HG03103 (cell line): Measurements from ENCODE around the gene ANK2.

Experiments
- ATAC-seq: cut with Tn5 transposase; IDR thresholded peaks from one replicate; pipeline ENCODE4 v1.9.1; 2021; ENCODE audit warnings: low read depth; ENCODE audit not compliant: unreplicated experiment

The ANK2 gene

GRCh38 chr4:113273721-113274220 lies 224.3 kb downstream of the ANK2 start:
- ATAC-seq, result no peak

GRCh38 chr4:113276464-113277170 lies 227.2 kb downstream of the ANK2 start:
- ATAC-seq, result no peak

- peak; percentile 97 for ATAC-seq
These were observed 229.0 kb downstream of the ANK2 start for GRCh38 chr4:113278324-113278934.

- no peak for ATAC-seq
These were observed 236.0 kb downstream of the ANK2 start for GRCh38 chr4:113285501-113285900.

GRCh38 chr4:113288257-113288656 lies 238.8 kb downstream of the ANK2 start:
- no peak for ATAC-seq

- no peak for ATAC-seq
These were observed 239.2 kb downstream of the ANK2 start for GRCh38 chr4:113288696-113289095.

- ATAC-seq, result no peak
These were observed 240.3 kb downstream of the ANK2 start for GRCh38 chr4:113289766-113290165.

GRCh38 chr4:113290666-113291065 lies 241.2 kb downstream of the ANK2 start:
- ATAC-seq, result no peak

- ATAC-seq, result no peak
These were observed 243.1 kb downstream of the ANK2 start for GRCh38 chr4:113292371-113293042.

GRCh38 chr4:113293043-113293560 lies 243.6 kb downstream of the ANK2 start:
- no peak for ATAC-seq

GRCh38 chr4:113293674-113294073 lies 244.2 kb downstream of the ANK2 start:
- ATAC-seq, result no peak

GRCh38 chr4:113294908-113295307 lies 245.5 kb downstream of the ANK2 start:
- no peak for ATAC-seq

- ATAC-seq, result no peak
These were observed 251.0 kb downstream of the ANK2 start for GRCh38 chr4:113300471-113300928.

GRCh38 chr4:113302051-113302450 lies 252.6 kb downstream of the ANK2 start:
- no peak for ATAC-seq

- ATAC-seq, result no peak
These were observed 253.9 kb downstream of the ANK2 start for GRCh38 chr4:113303315-113303714.

- ATAC-seq, result no peak
These were observed 261.6 kb downstream of the ANK2 start for GRCh38 chr4:113311047-113311446.

GRCh38 chr4:113312529-113312928 lies 263.1 kb downstream of the ANK2 start:
- ATAC-seq, result no peak

- no peak for ATAC-seq
These were observed 265.0 kb downstream of the ANK2 start for GRCh38 chr4:113314426-113314825.

- ATAC-seq, result peak; percentile 96
These were observed 267.4 kb downstream of the ANK2 start for GRCh38 chr4:113316879-113317278.

GRCh38 chr4:113317523-113317922 lies 268.1 kb downstream of the ANK2 start:
- ATAC-seq, result no peak

- no peak for ATAC-seq
These were observed 273.3 kb downstream of the ANK2 start for GRCh38 chr4:113322736-113323135.
